ENCODE data around the gene AOPEP.
A peak's percentile ranks its signal among the peaks of the same experiment; 100 is the strongest.

The AOPEP gene

GRCh38 chr9:94923326-94924089 lies 197.0 kb downstream of the AOPEP start:
- H3K27me3 ChIP-seq (ENCODE audit: control insufficient read depth in 5 of 5, insufficient read depth in 4 of 5, low read length in 5 of 5): no peaks in the 10 kb centered on the region
- H3K9me3 ChIP-seq (ENCODE audit: control insufficient read depth in 5 of 5, low read length in 5 of 5): no peaks in the 10 kb centered on the region
- no peak overlapping the region for H3K4me3 ChIP-seq (ENCODE audit: low read depth in 1 of 5, low read length in 5 of 5)
- peaks cover 9 to 65% (median 50%) of the 10 kb centered on the region in 5 donors for H3K4me1 ChIP-seq (ENCODE audit: control insufficient read depth in 5 of 5, insufficient read depth in 5 of 5, low read length in 5 of 5)
- no peaks in the 10 kb centered on the region for H3K36me3 ChIP-seq (ENCODE audit: control insufficient read depth in 5 of 5, insufficient read depth in 5 of 5, low read length in 5 of 5)
- no peak overlapping the region for H3K9ac ChIP-seq (ENCODE audit: low read length in 5 of 5)
- peak overlapping the region; percentile 74 for H3K27ac ChIP-seq (ENCODE audit: low read depth, low read length)

- H3K4me1 ChIP-seq (ENCODE audit: control insufficient read depth in 5 of 5, insufficient read depth in 5 of 5, low read length in 5 of 5): peaks cover 11 to 77% (median 64%) of the 10 kb centered on the region in 5 donors
Observed at GRCh38 chr9:94925751-94926430, 199.4 kb downstream of the AOPEP start.

GRCh38 chr9:94926431-94926800 lies 199.9 kb downstream of the AOPEP start:
- Histone ChIP-seq H3K36me3 (ENCODE audit: control insufficient read depth in 5 of 5, insufficient read depth in 5 of 5, low read length in 5 of 5) (no peaks in the 10 kb centered on the region), H3K9me3 (ENCODE audit: control insufficient read depth in 5 of 5, low read length in 5 of 5) (no peaks in the 10 kb centered on the region), H3K4me1 (ENCODE audit: control insufficient read depth in 5 of 5, insufficient read depth in 5 of 5, low read length in 5 of 5) (peaks cover 11 to 72% (median 60%) of the 10 kb centered on the region in 5 donors), H3K9ac (ENCODE audit: low read length in 5 of 5) (no peak overlapping the region), H3K27me3 (ENCODE audit: control insufficient read depth in 5 of 5, insufficient read depth in 4 of 5, low read length in 5 of 5) (no peaks in the 10 kb centered on the region), H3K4me3 (ENCODE audit: low read depth in 1 of 5, low read length in 5 of 5) (no peak overlapping the region), H3K27ac (ENCODE audit: low read depth, low read length) (no peak overlapping the region)

More at GRCh38 chr9:94925751-94926430, 199.4 kb downstream of the AOPEP start:
- H3K9me3 ChIP-seq (ENCODE audit: control insufficient read depth in 5 of 5, low read length in 5 of 5): no peaks in the 10 kb centered on the region
- H3K36me3 ChIP-seq (ENCODE audit: control insufficient read depth in 5 of 5, insufficient read depth in 5 of 5, low read length in 5 of 5): no peaks in the 10 kb centered on the region
- H3K27me3 ChIP-seq (ENCODE audit: control insufficient read depth in 5 of 5, insufficient read depth in 4 of 5, low read length in 5 of 5): no peaks in the 10 kb centered on the region
- no peak overlapping the region for H3K4me3 ChIP-seq (ENCODE audit: low read depth in 1 of 5, low read length in 5 of 5)
- H3K9ac ChIP-seq (ENCODE audit: low read length in 5 of 5): no peak overlapping the region
- no peak overlapping the region for H3K27ac ChIP-seq (ENCODE audit: low read depth, low read length)

GRCh38 chr9:94927048-94927761 lies 200.7 kb downstream of the AOPEP start:
- Histone ChIP-seq H3K9ac (ENCODE audit: low read length in 5 of 5) (no peak overlapping the region), H3K27me3 (ENCODE audit: control insufficient read depth in 5 of 5, insufficient read depth in 4 of 5, low read length in 5 of 5) (no peaks in the 10 kb centered on the region), H3K4me3 (ENCODE audit: low read depth in 1 of 5, low read length in 5 of 5) (peak overlapping the region in 1 of 5 donors; percentile 23), H3K27ac (ENCODE audit: low read depth, low read length) (no peak overlapping the region), H3K36me3 (ENCODE audit: control insufficient read depth in 5 of 5, insufficient read depth in 5 of 5, low read length in 5 of 5) (no peaks in the 10 kb centered on the region), H3K4me1 (ENCODE audit: control insufficient read depth in 5 of 5, insufficient read depth in 5 of 5, low read length in 5 of 5) (peaks cover 7 to 64% (median 52%) of the 10 kb centered on the region in 5 donors), H3K9me3 (ENCODE audit: control insufficient read depth in 5 of 5, low read length in 5 of 5) (no peaks in the 10 kb centered on the region)

- Histone ChIP-seq H3K4me1 (ENCODE audit: control insufficient read depth in 5 of 5, insufficient read depth in 5 of 5, low read length in 5 of 5) (peaks cover 5 to 56% (median 48%) of the 10 kb centered on the region in 5 donors), H3K9ac (ENCODE audit: low read length in 5 of 5) (no peak overlapping the region), H3K27ac (ENCODE audit: low read depth, low read length) (no peak overlapping the region), H3K9me3 (ENCODE audit: control insufficient read depth in 5 of 5, low read length in 5 of 5) (no peaks in the 10 kb centered on the region), H3K27me3 (ENCODE audit: control insufficient read depth in 5 of 5, insufficient read depth in 4 of 5, low read length in 5 of 5) (no peaks in the 10 kb centered on the region), H3K4me3 (ENCODE audit: low read depth in 1 of 5, low read length in 5 of 5) (no peak overlapping the region), H3K36me3 (ENCODE audit: control insufficient read depth in 5 of 5, insufficient read depth in 5 of 5, low read length in 5 of 5) (no peaks in the 10 kb centered on the region)
Observed at GRCh38 chr9:94927762-94928670, 201.5 kb downstream of the AOPEP start.

- Histone ChIP-seq H3K9me3 (ENCODE audit: control insufficient read depth in 5 of 5, low read length in 5 of 5) (no peaks in the 10 kb centered on the region), H3K27ac (ENCODE audit: low read depth, low read length) (no peak overlapping the region), H3K27me3 (ENCODE audit: control insufficient read depth in 5 of 5, insufficient read depth in 4 of 5, low read length in 5 of 5) (no peaks in the 10 kb centered on the region), H3K9ac (ENCODE audit: low read length in 5 of 5) (no peak overlapping the region), H3K4me3 (ENCODE audit: low read depth in 1 of 5, low read length in 5 of 5) (no peak overlapping the region), H3K36me3 (ENCODE audit: control insufficient read depth in 5 of 5, insufficient read depth in 5 of 5, low read length in 5 of 5) (no peaks in the 10 kb centered on the region), H3K4me1 (ENCODE audit: control insufficient read depth in 5 of 5, insufficient read depth in 5 of 5, low read length in 5 of 5) (peaks cover 5 to 53% (median 44%) of the 10 kb centered on the region in 5 donors)
Observed at GRCh38 chr9:94928691-94929368, 202.3 kb downstream of the AOPEP start.

GRCh38 chr9:94929369-94929756 lies 202.9 kb downstream of the AOPEP start:
- Histone ChIP-seq H3K36me3 (ENCODE audit: control insufficient read depth in 5 of 5, insufficient read depth in 5 of 5, low read length in 5 of 5) (no peaks in the 10 kb centered on the region), H3K27ac (ENCODE audit: low read depth, low read length) (peak overlapping the region; percentile 43), H3K4me3 (ENCODE audit: low read depth in 1 of 5, low read length in 5 of 5) (no peak overlapping the region), H3K27me3 (ENCODE audit: control insufficient read depth in 5 of 5, insufficient read depth in 4 of 5, low read length in 5 of 5) (no peaks in the 10 kb centered on the region), H3K9me3 (ENCODE audit: control insufficient read depth in 5 of 5, low read length in 5 of 5) (no peaks in the 10 kb centered on the region), H3K4me1 (ENCODE audit: control insufficient read depth in 5 of 5, insufficient read depth in 5 of 5, low read length in 5 of 5) (peaks cover 5 to 53% (median 44%) of the 10 kb centered on the region in 5 donors), H3K9ac (ENCODE audit: low read length in 5 of 5) (no peak overlapping the region)

- H3K9me3 ChIP-seq (ENCODE audit: control insufficient read depth in 5 of 5, low read length in 5 of 5): no peaks in the 10 kb centered on the region
- no peaks in the 10 kb centered on the region for H3K27me3 ChIP-seq (ENCODE audit: control insufficient read depth in 5 of 5, insufficient read depth in 4 of 5, low read length in 5 of 5)
- H3K9ac ChIP-seq (ENCODE audit: low read length in 5 of 5): no peak overlapping the region
- peaks cover 5 to 50% (median 44%) of the 10 kb centered on the region in 5 donors for H3K4me1 ChIP-seq (ENCODE audit: control insufficient read depth in 5 of 5, insufficient read depth in 5 of 5, low read length in 5 of 5)
- no peaks in the 10 kb centered on the region for H3K36me3 ChIP-seq (ENCODE audit: control insufficient read depth in 5 of 5, insufficient read depth in 5 of 5, low read length in 5 of 5)
- H3K27ac ChIP-seq (ENCODE audit: low read depth, low read length): no peak overlapping the region
- no peak overlapping the region for H3K4me3 ChIP-seq (ENCODE audit: low read depth in 1 of 5, low read length in 5 of 5)
Observed at GRCh38 chr9:94931036-94931633, 204.6 kb downstream of the AOPEP start.

- no peaks in the 10 kb centered on the region for H3K27me3 ChIP-seq (ENCODE audit: control insufficient read depth in 5 of 5, insufficient read depth in 4 of 5, low read length in 5 of 5)
- H3K9ac ChIP-seq (ENCODE audit: low read length in 5 of 5): no peak overlapping the region
- H3K36me3 ChIP-seq (ENCODE audit: control insufficient read depth in 5 of 5, insufficient read depth in 5 of 5, low read length in 5 of 5): no peaks in the 10 kb centered on the region
- H3K4me1 ChIP-seq (ENCODE audit: control insufficient read depth in 5 of 5, insufficient read depth in 5 of 5, low read length in 5 of 5): peaks cover 5 to 47% (median 44%) of the 10 kb centered on the region in 5 donors
- H3K27ac ChIP-seq (ENCODE audit: low read depth, low read length): no peak overlapping the region
- H3K9me3 ChIP-seq (ENCODE audit: control insufficient read depth in 5 of 5, low read length in 5 of 5): no peaks in the 10 kb centered on the region
- H3K4me3 ChIP-seq (ENCODE audit: low read depth in 1 of 5, low read length in 5 of 5): no peak overlapping the region
Observed at GRCh38 chr9:94931740-94932139, 205.2 kb downstream of the AOPEP start.

All from subcutaneous abdominal adipose tissue (tissue), 5 donors.